Measurements from ENCODE around the gene RBBP8.

The RBBP8 gene

DNA sequence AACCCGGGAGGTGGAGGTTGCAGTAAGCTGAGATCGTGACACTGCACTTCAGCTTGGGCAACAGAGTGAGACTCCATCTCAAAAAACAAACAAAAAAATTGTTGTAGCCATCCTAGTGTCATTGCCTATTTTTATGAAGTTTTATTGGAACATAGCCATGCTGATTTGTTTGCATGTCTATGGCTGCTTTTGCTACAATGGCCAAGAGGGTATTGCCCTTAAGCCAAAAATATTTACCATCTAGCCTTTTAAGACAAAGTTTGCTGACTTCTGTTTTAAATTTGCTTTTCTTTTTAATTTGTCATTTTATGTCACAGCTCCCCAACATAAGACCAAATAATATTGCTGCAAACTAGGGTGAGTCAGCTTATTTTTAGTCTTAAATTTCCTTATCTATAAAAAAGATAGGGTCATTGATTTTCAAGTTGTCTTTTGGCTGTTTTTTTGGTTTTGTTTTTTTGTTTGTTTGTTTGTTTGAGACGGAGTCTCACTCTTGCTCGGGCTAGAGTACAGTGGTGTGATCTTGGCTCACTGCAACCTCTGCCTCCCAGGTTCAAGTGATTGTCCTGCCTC, 132.2 kb downstream of the RBBP8 start:
- no peak for DNase-seq

- DNase-seq, result no peak
Measured at GRCh38 chr18:23066060-23066459, 132.9 kb downstream of the RBBP8 start.

GRCh38 chr18:23066504-23067039, 133.4 kb downstream of the RBBP8 start:
- no peak for DNase-seq

GRCh38 chr18:23067236-23067635, 134.1 kb downstream of the RBBP8 start:
- no peak for DNase-seq

- no peak for DNase-seq
Measured at GRCh38 chr18:23068011-23068410, 134.9 kb downstream of the RBBP8 start.

GRCh38 chr18:23068570-23069310, 135.6 kb downstream of the RBBP8 start:
- no peak for DNase-seq

DNA sequence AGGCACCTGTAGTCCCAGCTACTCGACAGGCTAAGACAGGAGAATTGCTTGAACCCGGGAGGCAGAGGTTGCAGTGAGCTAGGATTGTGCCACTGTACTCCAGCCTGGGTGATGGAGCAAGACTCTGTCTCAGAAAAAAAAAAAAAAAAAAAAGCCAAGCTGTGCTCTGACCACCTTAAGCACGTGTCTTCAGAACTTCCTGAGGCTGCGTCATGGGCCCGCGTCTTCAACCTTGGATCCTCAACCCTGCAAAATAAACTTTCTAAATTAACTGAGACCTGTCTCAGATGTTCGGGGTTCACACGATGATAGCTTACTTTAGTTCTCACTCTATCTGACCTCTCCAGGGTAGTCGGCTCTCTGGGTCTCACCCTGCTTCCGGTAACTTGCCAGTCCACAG, 136.4 kb downstream of the RBBP8 start:
- peak; percentile 44 for DNase-seq

DNA sequence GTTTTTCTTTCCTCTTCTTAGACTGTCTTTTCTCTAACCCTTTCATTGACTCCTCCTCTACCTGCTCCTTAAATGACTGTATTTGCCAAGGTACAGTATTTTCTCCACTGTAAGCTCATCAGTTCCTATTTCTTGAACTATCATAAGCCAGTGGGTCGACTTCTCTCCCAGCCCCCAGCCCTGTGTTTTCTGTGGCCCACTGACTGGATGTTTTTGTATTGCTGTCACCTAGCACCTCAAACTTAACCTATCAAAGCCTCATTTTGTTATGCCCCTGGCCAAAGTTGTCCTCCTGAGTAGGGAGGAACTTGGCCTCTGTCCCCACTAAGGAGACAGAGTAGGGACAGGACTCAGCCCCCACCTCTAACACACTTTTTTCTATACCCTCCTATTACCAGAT, 136.8 kb downstream of the RBBP8 start:
- DNase-seq, result no peak

- DNase-seq, result peak; percentile 82
Measured at GRCh38 chr18:23071285-23071684, 138.2 kb downstream of the RBBP8 start.

- DNase-seq, result no peak
Measured at GRCh38 chr18:23072079-23072478, 139.0 kb downstream of the RBBP8 start.

DNA sequence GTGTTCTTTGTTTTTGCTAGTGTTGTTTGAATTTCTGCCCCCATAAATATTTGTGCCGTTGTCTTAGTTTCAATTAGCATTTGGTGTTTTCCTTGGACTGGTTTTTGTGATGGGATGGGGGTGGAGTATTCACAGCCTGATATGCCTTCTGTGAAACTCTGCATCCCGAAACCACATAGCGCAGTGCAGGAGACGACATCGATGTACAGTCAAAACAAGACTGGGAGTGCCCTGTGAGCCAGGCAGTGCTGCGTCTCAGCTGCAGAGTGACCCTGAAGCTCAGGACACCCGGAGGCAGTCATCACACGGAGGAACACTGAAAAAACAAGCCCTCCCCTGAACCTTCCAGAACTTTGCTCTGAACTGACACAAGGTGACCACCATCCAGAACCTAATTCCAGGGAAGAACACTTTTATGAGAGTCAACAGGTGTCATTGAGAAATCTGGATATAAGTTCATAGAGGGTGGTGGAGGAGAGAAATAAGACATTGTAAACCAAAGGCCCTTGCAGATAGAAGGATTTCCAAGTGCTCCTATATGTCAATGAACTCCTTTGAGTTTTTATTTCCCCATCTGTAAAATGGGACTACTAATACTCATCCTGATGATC, 141.0 kb downstream of the RBBP8 start:
- no peak for DNase-seq
